Stomach (tissue), 4 donors: ENCODE results near the gene COG2.

Experiments used
- EP300 ChIP-seq: sonication (generic); formaldehyde crosslinking; IDR thresholded peaks from one replicate; pipeline ENCODE4 v1.6.1; 2017; ENCODE audit warnings: antibody characterized with exemption
- TF ChIP-seq, protein P1 (sequence below), 7 experiments: fragments of 450-650 bp in 4 of 7; fragments of 200-600 bp in 3 of 7; sonication (generic) in 3 of 7; IDR thresholded peaks; one replicate each; pipeline ENCODE4 v1.5.1; 2016 to 2019; ENCODE audit warnings: antibody characterized with exemption in 7 of 7, control low read depth in 2 of 7, mild to moderate bottlenecking in 1 of 7

DNA sequence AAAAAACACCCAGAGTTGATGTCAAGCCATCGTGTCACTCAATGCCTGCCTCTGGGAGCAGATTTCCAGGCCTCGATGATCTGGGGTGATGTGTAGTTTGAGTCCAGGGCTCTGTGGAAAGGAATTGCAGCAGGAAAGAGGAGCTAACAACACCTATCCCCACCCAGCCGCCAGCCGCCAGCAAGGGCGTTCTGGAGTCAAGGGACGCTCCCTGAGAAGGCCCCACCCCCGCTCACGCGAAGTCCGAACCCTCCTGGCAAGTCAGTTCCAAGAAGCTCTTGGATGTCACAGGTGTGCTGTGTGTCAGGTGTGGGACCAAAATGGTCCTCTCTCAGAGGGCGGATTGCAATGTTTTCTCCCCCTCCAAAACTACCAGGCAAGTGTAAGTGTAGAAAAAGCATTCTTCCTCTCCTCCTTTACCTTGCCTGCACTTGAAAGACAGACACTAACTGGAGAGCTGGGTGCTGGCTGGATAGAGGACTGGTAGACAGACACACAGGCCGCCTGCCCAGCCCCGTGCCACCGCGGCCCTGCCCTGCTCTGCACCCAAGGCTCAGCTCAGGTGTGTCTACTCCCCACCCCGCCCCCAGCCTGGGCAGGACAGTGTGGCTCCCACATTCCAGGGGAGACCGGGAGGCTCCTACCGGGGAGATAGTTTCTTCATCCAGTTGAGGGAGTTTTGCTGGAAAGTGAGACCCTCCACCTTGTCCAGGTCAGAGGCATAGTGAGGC, 63.2 kb downstream of the COG2 start:
- TF ChIP-seq EP300, result no peak
- TF ChIP-seq, protein P1, sequence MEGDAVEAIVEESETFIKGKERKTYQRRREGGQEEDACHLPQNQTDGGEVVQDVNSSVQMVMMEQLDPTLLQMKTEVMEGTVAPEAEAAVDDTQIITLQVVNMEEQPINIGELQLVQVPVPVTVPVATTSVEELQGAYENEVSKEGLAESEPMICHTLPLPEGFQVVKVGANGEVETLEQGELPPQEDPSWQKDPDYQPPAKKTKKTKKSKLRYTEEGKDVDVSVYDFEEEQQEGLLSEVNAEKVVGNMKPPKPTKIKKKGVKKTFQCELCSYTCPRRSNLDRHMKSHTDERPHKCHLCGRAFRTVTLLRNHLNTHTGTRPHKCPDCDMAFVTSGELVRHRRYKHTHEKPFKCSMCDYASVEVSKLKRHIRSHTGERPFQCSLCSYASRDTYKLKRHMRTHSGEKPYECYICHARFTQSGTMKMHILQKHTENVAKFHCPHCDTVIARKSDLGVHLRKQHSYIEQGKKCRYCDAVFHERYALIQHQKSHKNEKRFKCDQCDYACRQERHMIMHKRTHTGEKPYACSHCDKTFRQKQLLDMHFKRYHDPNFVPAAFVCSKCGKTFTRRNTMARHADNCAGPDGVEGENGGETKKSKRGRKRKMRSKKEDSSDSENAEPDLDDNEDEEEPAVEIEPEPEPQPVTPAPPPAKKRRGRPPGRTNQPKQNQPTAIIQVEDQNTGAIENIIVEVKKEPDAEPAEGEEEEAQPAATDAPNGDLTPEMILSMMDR (IDR thresholded peaks at IDR 0.05), result no peak
